ENCODE data around the gene ELFN1.

Gene ELFN1

DNA sequence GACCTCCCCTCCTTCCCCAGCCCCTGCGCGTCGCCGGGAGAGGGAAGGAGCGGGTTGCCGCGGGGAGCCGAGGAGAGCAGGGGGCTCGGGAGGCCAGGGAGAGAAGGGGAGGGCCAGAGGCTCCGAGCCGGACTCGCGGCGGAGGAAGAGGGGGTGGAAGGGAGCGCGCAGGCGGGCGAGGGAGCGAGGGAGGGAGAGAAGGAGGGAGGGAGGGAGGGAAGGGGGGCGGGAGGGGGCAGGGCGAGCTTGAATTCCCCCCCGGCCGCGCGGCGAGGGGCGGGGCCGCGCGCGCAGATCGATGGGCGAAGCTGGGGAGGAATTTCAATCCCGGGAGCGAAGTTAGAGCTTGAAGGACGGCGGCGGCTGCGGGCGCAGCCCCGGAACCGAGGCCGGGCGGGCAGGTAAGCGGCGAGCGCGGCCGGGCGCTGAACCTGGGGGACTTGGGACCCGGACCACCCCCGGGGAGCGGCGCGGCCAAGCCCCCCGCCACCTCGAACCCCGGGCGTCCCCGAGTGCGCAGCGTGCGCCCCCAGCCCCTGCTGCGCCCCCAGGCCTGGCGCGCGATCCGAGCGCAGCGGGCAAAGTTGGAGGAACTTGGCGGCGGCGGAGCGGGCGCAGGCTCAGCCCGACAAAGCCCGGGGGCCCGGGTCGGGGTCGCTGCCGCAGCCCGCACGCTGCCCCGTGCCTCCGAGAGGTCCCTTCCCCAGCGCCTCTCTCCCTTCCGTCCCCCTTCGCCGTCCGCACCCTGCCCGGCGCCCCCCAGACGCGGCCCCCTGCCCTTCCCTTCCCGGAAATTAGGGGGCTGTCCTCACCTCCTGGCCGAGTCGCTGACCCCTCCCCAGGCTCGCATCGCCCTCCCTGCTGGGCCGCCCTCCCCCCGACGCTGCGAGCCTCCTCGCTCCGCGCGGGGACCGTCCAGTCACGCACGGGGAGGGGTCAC lies at the start of gene ELFN1:
ELFN1 (plus strand) TSS at position 324 of the 940 bp plus-strand sequence. CDS start 74,320 bp downstream, outside the sequence.
- DNase-seq, result no peak

DNA sequence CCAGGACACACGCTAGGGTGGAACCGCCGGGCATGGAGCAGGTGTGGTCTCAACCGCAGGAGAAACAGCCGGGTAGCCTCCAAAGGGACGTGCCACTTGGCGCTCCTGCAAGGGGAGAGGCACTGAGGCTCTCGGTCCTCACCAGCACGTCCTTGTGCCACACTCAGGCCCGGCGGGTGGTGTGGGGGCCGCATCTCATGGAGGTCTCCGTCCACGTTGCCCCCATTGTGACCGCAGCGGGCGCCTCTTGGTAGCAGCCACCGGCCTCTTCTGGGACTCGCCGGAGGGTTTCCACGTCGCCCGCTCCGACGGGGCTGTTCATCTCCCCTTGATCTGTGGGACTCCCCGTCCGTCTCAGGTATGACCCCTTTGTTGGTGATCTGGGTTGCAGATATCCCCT lies 49.2 kb upstream of the ELFN1 start:
- DNase-seq, result no peak

DNA sequence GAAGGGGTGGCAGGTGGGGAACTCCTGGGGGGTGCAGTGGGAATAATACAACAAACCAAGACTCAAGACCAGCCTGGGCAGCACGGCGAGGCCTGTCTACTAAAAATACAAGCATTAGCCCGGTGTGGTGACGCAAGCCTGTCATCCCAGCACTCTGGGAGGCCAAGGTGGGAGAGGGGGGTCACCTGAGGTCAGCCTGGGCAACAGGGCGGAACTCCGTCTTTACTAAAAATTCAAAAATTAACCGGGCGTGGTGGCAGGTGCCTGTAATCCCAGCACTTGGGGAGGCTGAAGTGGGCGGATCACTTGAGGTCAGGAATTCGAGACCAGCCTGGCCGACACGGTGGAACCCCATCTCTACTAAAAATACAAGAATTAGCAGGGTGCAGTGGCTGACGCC lies 48.4 kb upstream of the ELFN1 start:
- DNase-seq, result no peak

DNA sequence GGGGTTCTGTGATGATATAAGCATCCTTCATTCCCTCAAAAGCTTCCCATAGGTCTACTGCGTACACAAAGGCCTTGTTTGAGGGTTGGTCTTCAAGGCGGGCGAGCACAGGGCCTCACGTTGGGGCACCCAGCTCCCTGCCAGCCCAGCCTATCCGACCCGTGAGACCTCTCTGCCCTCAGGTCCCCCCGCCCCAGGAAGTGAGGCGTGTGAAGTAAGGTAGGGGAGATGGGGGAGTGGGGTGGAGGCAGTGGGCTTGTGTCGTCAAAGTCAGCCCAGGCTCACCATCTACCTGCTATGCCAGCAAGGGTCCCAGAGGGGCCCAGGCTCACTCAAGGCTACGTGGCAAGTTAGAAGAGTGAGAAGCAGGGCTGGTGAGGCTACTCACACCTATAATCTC lies 47.6 kb upstream of the ELFN1 start:
- no peak for DNase-seq

DNA sequence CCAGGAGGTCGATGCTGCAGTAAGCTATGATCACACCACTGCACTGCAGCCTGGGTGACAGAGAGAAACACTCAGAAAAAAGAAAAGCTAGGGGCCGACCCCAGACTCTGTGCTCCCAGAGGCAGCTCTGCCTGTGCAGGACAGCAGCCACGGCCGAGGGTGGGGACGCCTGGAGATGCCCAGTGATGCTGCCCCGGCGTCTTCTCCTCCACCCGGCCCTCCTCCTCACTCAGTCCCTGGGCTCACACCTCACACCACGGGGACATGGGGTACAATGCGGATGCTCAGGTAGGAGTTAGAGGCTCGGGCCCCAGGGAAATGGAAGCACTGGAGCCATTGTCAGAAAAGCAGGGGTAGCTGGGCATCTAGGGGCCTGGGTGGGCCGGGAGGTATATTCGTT lies 46.3 kb upstream of the ELFN1 start:
- no peak for DNase-seq

DNA sequence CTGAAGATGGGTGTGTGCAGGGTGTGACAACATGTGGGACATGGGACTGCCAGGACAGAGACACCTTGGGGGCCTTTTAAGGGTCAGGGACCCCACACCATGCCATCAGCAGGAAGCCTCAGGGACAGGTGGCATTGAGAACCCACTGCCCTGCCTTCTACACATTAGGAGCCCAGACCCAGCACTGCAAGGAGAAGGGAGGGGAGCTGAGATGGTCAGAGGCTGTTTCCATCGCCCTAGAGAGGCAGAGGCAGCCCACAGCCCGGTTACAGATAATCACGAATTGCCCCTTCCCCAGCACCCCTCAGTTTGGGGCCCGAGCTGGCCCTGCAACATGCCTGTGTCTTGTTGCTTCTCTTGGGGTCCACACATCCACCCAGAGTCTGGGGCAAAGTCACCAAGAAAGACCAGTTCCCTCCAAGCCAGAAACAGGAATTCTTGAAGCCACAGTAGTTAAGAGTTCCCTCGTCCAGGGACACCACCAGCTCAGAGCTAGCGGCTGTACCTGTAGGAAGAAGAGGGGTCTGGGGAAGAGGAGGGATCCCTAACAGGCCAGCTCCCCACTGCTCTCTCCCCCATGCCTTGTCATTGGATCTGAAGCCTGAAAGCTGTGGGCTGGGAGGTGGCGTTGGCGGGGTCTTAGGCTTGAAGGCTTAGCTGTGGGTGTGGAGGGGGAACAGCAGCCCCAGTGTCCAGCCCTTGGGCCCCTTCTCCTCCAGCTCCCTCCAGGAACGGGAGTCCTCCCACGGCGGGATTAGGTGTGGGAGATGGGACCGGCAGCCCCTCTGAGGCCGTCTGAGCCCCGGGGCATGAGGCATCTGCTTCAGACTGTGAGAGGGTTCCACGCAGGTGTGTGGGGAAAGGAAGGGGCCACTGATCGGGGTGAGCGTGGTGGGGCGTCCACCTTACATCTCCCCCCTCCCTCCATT lies 44.8 kb upstream of the ELFN1 start:
- no peak for DNase-seq

DNA sequence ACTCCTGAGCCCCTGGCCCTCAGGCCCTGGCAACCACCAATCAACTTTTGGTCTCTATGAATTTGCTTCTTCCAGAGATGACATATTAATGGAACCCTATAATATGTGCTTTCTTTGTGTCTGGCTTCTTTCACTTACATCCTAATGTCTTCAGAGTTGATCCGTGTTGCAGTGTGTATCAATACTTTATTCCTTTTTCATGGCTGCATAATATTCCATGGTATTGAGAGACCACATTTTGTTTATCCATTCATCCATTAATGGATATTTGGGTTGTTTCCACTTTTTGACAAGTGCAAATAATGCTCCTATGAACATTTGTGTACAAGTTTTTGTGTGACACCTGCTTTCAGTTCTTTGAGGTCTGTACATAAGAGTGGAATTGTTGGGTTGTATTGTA lies 43.3 kb upstream of the ELFN1 start:
- DNase-seq, result no peak

DNA sequence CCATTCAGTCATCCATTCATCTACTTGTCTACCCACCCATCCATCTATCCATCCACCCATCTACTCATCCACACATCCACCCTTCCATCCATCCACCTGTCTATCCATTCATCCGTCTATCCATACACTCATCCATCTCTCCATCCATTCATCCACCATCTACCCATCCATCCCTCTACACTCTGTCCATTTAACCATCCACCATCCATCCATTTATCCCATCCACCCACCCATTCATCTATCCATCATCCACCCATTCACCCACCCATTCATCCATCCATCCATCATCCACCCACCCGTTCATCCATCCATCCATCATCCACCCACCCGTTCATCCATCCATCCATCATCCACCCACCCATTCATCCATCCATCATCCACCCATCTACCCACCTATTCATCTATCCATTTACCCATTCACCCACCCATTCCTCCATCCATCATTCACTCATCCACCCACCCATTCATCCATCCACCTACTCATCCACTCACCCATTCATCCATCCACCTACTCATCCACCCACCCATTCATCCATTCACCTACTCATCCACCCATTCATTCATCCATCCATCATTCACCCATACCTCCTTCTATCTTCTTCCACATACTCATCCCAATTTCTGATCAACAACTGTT lies 39.3 kb upstream of the ELFN1 start:
- no peak for DNase-seq

DNA sequence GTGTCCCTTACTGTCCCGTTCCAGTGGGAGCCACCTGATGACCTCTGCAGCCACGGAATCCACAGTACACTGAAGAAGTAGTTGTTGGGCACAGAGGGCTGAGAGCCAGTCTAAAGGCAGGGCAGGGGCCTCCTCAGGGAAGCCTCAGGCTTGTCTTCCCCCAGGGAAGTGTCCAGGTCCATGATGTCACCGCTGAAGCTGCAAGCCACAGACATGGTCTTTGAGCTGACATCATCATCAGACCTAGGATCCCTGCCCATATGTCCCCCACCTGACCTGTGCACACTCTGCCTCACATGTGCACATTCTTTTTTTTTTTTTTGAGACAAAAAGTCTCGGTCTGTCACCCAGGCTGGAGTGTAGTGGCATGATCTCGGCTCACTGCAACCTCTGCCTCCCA lies 38.4 kb upstream of the ELFN1 start:
- no peak for DNase-seq

DNA sequence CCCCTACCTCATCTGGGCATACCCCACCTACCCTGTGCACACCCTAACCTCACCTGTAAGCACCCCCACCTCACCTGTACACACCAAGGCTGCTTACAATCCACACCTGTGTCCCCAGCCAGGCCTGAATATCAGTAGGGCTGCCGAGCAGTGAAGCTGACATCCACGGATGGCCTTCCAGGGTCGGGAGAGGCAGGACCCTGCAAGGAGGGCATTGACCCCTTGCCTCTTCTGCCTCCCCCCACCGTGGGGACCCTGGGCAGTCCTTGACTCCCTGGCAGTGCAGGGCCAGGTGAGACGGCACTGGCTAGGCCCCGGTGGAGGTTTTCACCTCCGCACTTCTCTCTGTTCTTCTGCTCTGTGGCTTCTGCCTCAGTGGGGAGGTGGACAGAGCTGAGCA lies 37.6 kb upstream of the ELFN1 start:
- DNase-seq, result no peak

DNA sequence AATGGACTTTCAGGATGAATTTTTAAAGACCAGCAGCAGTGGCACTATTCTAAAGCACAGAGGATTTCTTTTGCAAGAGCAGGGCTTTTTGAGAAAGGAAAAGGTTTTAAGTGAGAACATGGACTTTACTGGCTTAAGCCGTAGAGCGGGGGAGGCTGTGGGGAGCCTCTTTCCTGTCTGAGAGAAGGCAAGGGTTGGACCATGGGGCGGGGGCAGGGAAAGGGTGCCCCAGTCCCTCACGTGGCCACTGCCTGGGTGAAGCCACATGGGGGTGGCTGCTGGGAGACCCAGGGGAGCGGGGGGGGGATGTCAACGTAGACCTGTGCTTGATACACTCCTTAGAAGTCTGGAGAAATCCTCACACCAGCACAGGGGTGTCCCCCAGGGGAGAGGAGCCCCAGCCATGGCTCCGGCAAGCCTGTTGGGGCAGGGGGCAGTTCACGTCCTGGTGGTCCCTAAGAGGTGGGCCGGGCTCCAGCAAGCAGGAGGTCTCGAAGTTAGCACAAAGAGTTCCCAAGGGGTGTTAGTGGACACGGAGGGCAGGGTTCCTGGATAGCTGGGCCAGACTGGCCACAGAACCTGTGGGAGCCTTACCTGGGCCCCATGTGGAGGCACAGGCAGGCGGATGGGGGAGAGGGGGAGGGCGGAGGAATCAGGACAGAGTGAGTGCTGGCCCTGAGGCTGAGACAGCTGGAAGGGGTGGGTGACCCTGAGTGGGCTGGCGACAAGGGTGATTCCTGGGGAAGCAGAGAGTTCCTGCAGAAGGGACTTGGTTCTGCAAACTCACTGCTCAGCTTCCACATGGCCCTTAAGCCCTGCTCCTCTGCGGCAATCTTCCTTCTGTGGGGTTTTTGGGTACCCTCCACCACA lies 36.9 kb upstream of the ELFN1 start:
- DNase-seq, result no peak

DNA sequence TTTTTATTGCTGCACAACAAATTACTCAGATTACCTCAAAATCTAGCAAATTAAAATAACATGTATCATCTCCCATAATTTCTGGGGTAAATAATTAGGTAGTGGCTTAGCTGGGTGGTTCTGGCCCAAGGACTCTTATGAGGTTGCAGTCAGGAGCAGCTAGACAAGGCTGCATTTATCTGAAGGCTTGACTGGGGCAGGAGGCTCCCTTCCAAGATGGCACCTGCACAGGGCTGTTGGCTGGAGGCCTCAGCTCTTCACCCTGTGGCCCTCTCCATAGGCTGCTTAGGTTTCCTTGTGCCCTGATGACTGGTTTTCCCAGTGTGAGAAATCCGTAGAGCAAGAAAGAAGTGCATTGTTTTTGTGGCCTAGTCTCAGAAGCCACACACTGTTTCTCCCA lies 34.7 kb upstream of the ELFN1 start:
- no peak for DNase-seq

DNA sequence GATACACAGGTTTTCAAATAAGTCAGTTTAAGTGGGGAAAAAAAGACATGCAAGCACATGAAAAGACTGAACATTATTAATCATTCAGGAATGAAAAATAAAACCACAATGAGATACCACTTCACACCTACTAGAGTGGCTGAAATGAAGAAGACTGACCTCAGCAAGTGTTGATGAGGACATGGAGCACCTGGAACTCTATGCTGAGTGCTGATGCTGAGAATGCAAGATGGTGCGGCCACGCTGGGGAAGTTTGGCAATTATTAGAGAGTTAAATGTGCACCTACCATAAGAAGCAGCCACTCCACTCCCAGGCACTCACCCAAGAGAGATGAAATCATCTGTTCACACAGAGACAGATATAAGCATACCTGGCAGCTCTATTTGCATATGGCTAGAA lies 32.9 kb upstream of the ELFN1 start:
- DNase-seq, result no peak

DNA sequence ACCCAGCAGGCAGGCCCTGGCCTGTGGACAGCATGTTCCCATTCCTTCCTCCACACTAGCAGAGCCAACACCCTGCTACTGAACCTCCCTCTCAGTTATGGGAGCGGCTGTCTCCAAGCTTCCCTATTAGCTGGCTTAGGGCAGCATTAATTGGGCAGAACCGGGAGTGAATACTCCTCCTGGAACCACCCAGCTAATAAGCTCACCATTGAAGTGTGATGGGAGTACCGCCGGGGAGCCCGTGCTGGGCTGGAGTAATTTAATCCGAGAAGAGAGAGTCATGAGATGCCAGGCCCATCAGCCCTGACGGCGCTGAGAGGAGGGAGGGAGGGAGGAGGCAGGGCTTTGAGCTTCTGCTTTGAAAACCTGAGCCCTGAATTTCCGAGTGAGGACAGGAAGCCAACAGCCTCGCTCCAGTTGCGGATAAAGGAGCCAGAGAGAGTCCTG lies 31.8 kb upstream of the ELFN1 start:
- no peak for DNase-seq

DNA sequence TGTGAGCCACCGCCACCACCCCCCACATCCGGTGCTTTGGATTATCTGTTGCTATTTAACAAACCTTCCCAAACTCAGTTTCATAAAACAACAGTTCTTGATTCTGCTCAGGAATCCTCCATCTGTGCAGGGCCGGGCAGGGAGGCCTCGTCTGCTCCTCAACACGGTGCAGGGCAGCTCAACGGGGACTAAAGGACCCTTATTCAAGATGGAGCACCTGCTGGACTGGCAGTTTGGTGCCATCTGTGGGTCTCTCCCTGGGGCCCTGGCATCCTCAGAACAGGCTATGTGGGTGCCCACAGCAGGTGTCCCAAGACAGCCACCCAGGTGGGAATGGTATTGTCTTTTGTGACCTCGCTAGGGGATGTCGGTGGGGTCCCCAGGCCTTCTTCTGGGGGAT lies 31.0 kb upstream of the ELFN1 start:
- DNase-seq, result no peak

DNA sequence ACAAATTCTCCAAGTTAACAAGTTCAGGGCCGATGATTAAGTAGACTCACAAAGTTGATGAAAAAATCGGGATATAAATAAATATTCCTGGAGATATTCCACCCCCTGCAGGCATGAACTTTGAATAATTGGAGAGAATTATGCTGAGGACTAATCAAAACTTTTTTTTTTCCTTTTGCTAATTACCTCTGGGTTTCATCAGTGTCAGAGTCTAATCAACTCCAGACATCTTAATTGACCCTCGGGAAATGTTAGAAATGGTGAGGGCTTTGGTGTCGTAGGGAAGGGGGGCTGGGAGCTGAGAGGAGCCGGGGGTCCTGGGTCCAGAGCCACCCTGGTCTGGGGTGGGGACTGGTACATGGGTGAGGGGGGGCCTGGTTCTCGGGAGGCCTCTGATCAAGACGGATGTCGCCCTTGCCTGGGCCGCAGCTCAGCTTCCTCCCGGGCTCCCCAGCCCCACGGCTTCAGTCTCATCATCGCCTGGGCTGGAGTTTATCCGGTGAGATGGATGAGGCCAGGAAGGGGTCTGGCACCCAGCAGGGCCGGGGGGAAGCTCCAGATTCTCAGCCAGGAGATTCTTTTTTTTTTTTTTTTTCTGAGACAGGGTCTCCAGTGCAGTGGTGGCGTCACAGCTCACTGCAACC lies 30.4 kb upstream of the ELFN1 start:
- DNase-seq, result no peak

DNA sequence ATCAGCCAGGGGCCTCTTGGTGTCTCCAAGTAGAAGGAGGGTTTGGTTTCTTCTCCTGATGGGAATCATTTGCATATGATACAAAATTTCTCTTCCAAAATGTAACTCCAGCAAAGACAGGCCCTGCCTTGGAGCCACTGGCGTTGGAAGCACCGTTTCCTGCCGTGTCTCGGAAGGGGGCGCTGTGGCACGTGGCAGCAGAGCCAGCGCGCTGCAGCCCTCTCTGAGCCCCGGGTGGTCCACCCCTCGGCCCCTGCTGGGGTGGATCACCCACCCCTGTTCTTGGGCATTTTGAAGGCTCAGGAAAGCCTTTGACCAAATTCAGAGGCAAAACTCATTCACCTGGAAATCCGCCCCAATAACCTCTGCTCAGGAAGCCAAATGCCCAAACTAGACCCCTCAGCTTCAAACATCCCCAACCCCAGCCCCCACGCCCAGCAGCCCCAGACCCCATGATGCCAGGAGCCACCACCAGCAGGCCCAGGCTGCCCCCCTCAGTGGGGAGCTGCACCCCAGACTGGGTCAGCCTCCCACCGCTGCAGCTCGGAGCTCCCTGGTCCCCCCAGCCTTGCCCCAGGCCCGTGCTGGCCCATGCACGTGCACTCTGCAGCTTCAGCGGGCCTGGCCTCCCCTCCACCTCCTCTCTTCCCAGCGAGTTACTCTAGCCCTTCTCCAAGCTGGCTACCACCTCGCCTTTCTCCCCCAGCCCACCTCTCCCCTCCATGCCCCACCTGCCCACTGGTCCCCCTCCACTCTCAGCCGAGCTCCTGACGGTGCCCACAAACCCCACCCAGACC lies 29.5 kb upstream of the ELFN1 start:
- no peak for DNase-seq

DNA sequence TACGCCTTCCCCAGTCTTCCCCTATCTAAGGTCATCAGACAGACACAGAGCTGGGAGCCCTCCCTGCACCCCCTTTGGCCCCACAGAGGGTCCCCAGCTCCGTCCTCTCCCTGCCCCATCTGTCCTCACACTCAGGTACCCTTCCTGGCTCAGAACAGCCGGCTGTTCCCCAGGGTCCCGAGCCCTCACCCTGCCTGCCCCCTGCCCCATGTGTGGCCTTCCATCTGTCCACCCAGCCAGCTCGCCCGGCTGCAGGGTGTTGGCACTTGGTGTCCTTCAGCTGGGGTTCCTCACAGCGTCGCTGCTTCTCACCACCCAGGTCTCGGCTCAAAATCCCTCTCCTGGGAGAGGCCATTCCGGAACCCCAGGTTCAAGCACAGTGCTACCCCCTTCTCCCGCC lies 28.9 kb upstream of the ELFN1 start:
- no peak for DNase-seq

DNA sequence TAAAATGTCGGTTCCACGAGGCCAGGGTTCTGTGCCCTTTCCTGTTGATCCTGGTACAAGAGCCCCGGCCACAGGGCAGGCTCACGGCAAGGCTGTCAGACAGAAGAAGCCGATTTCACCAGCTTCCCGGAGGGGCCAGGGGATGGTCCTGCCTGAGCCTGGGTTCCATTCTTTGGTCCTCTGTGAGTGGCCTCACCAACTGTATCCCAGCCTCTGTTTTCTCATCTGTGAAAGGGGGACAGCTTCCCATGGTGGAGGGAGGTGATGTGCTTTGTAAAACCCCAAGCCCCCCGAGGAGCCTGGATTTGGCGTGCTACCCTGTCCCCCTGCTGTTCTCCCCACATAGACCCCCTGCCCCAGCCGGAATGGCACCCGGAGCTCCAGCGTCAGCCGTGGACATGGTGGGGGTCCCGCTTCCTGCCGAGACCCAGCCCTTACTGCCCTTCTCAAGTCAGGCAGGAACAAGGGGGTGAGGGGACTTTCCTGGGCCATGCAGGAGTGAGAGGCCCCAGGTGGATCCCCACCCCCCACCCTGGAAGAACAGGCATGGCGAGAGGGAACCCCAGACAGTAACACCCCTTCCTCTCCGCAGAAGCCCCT lies 28.3 kb upstream of the ELFN1 start:
- DNase-seq, result no peak

DNA sequence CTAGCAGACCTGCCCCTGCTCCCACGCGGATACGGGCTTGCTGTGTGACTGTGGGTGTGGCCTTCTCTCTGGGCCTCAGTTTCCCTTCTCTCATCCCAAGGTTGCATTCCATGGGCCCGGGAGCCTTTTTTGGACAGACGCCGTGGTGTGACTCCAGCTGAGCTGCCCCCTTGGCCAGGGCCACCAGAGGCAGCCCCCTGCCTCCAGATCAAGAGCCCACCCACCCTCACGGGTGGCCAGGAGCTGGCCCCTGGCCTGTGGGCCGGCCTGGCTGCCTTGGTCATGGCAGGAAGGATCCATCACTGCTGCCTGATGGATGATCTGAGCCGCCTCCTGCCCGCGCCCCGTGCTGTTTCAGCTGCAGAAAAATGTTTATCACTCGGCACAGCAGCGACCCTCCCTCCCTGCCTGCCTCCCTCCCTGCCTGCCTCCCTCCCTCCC lies 27.8 kb upstream of the ELFN1 start:
- DNase-seq, result no peak

Measured in suppressor macrophage treated with lipopolysaccharide for 4 hours (primary cell).